ENCODE data around the gene RASGRF1. TPM values are rescaled to one million over a fixed set of nuclear protein-coding genes. Genes with fewer than 3 reads are reported as not detected.

RASGRF1 gene
- polyA plus RNA-seq, 1 donor from 2014 or later = 11.0 TPM

DNA sequence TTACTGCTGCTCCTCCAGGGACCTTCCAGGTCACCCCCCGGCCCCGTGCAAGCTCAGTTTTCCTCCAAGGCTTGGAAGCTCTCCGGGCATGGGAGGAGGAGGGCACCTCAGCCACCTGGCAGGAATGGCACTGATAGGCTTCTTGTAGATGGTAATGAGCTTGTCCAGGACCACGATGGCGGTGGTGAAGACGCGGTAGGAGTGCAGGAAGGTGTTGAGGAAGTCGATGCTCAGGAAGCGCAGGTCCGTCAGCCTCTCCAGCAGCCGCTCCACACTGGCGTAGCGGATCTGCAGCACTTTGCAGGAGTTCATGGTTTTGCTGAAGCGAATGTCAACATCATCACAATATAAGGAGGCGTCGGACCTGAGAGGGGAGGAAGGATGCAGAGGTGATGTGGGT, 84.5 kb downstream of the RASGRF1 start:
- no peak overlapping the region for H3K9ac ChIP-seq (ENCODE audit: low read length)
- H3K79me2 ChIP-seq (replicated peaks; ENCODE audit: insufficient read depth, low read length) = no peaks in the 10 kb centered on the region
- no peak overlapping the region for H3K4me3 ChIP-seq (ENCODE audit: low read length)
- H3F3A ChIP-seq (ENCODE audit: insufficient read depth, low read length, poor library complexity, severe bottlenecking) = no peaks in the 10 kb centered on the region
- H3K36me3 ChIP-seq (ENCODE audit: insufficient read depth, low read length) = no peaks in the 10 kb centered on the region
- H3K4me2 ChIP-seq (ENCODE audit: low read length) = no peak overlapping the region
- TF ChIP-seq MXI1 (conservative IDR thresholded peaks at IDR 0.05; ENCODE audit: poor library complexity, severe bottlenecking) = no peak
- no peak for TF ChIP-seq EZH2 (IDR thresholded peaks at IDR 0.05; ENCODE audit: borderline replicate concordance, insufficient read depth, low read length, poor library complexity, severe bottlenecking)
- TF ChIP-seq, protein P1, sequence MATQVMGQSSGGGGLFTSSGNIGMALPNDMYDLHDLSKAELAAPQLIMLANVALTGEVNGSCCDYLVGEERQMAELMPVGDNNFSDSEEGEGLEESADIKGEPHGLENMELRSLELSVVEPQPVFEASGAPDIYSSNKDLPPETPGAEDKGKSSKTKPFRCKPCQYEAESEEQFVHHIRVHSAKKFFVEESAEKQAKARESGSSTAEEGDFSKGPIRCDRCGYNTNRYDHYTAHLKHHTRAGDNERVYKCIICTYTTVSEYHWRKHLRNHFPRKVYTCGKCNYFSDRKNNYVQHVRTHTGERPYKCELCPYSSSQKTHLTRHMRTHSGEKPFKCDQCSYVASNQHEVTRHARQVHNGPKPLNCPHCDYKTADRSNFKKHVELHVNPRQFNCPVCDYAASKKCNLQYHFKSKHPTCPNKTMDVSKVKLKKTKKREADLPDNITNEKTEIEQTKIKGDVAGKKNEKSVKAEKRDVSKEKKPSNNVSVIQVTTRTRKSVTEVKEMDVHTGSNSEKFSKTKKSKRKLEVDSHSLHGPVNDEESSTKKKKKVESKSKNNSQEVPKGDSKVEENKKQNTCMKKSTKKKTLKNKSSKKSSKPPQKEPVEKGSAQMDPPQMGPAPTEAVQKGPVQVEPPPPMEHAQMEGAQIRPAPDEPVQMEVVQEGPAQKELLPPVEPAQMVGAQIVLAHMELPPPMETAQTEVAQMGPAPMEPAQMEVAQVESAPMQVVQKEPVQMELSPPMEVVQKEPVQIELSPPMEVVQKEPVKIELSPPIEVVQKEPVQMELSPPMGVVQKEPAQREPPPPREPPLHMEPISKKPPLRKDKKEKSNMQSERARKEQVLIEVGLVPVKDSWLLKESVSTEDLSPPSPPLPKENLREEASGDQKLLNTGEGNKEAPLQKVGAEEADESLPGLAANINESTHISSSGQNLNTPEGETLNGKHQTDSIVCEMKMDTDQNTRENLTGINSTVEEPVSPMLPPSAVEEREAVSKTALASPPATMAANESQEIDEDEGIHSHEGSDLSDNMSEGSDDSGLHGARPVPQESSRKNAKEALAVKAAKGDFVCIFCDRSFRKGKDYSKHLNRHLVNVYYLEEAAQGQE (IDR thresholded peaks at IDR 0.05; ENCODE audit: borderline replicate concordance) = no peak
- no peak for TF ChIP-seq SMC3 (conservative IDR thresholded peaks at IDR 0.05; ENCODE audit: poor library complexity)
- TF ChIP-seq POLR2AphosphoS5 (IDR thresholded peaks at IDR 0.05) = no peak
- TF ChIP-seq TAF1 (IDR thresholded peaks at IDR 0.05; ENCODE audit: low read depth) = no peak
- TF ChIP-seq RAD21 (conservative IDR thresholded peaks at IDR 0.05) = no peak
- TF ChIP-seq, protein P2, sequence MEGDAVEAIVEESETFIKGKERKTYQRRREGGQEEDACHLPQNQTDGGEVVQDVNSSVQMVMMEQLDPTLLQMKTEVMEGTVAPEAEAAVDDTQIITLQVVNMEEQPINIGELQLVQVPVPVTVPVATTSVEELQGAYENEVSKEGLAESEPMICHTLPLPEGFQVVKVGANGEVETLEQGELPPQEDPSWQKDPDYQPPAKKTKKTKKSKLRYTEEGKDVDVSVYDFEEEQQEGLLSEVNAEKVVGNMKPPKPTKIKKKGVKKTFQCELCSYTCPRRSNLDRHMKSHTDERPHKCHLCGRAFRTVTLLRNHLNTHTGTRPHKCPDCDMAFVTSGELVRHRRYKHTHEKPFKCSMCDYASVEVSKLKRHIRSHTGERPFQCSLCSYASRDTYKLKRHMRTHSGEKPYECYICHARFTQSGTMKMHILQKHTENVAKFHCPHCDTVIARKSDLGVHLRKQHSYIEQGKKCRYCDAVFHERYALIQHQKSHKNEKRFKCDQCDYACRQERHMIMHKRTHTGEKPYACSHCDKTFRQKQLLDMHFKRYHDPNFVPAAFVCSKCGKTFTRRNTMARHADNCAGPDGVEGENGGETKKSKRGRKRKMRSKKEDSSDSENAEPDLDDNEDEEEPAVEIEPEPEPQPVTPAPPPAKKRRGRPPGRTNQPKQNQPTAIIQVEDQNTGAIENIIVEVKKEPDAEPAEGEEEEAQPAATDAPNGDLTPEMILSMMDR (IDR thresholded peaks at IDR 0.05; ENCODE audit: poor library complexity, severe bottlenecking) = no peak
- no peak for TF ChIP-seq EP300 (conservative IDR thresholded peaks at IDR 0.05; ENCODE audit: poor library complexity, severe bottlenecking)
- no peak overlapping the region for H3K27ac ChIP-seq (ENCODE audit: low read length)
- no peak overlapping the region for H2AFZ ChIP-seq (ENCODE audit: low read depth, low read length)
- H3K9me2 ChIP-seq (ENCODE audit: insufficient read depth, low read length) = no peaks in the 10 kb centered on the region
- no peaks in the 10 kb centered on the region for H4K20me1 ChIP-seq (ENCODE audit: insufficient read depth)
- H3K9me3 ChIP-seq (ENCODE audit: low read length) = no peaks in the 10 kb centered on the region
- no peaks in the 10 kb centered on the region for H3K27me3 ChIP-seq (ENCODE audit: insufficient read depth, low read depth, low read length)

DNA sequence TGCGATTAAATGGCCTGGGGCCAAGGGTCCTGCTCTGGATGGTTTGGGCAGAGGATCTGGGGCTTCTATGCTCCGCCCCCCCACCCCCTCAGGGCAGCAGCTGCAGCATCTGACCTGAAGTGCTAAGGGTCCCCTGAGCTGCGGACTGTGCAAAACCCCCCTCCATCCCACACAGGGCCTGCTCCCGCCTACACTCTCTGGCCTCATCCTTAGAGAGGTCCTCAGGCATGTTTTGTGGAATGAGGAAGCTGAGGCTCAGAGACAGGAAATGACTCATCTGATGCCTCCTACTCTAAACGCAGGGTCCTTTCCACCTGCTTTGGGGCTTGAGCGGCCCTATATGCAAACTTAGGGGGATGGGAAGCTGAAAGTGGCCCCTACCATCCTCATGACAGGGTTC, 86.2 kb downstream of the RASGRF1 start:
- Histone ChIP-seq H3K9me3 (ENCODE audit: low read length) (no peaks in the 10 kb centered on the region), H3K27ac (ENCODE audit: low read length) (no peak overlapping the region), H3K4me3 (ENCODE audit: low read length) (no peak overlapping the region), H2AFZ (ENCODE audit: low read depth, low read length) (no peak overlapping the region), H3K4me2 (ENCODE audit: low read length) (no peak overlapping the region), H3K9ac (ENCODE audit: low read length) (no peak overlapping the region), H3K36me3 (ENCODE audit: insufficient read depth, low read length) (no peaks in the 10 kb centered on the region), H4K20me1 (ENCODE audit: insufficient read depth) (no peaks in the 10 kb centered on the region), H3K27me3 (ENCODE audit: insufficient read depth, low read depth, low read length) (no peaks in the 10 kb centered on the region), H3K9me2 (ENCODE audit: insufficient read depth, low read length) (no peaks in the 10 kb centered on the region), H3K79me2 (replicated peaks; ENCODE audit: insufficient read depth, low read length) (no peaks in the 10 kb centered on the region), H3F3A (ENCODE audit: insufficient read depth, low read length, poor library complexity, severe bottlenecking) (no peaks in the 10 kb centered on the region)
- TF ChIP-seq RAD21 (conservative IDR thresholded peaks at IDR 0.05) = no peak
- TF ChIP-seq MXI1 (conservative IDR thresholded peaks at IDR 0.05; ENCODE audit: poor library complexity, severe bottlenecking) = no peak
- no peak for TF ChIP-seq EZH2 (IDR thresholded peaks at IDR 0.05; ENCODE audit: borderline replicate concordance, insufficient read depth, low read length, poor library complexity, severe bottlenecking)
- TF ChIP-seq POLR2AphosphoS5 (IDR thresholded peaks at IDR 0.05) = no peak
- TF ChIP-seq TAF1 (IDR thresholded peaks at IDR 0.05; ENCODE audit: low read depth) = no peak
- TF ChIP-seq, protein P2 (IDR thresholded peaks at IDR 0.05; ENCODE audit: poor library complexity, severe bottlenecking) = no peak
- no peak for TF ChIP-seq SMC3 (conservative IDR thresholded peaks at IDR 0.05; ENCODE audit: poor library complexity)
- TF ChIP-seq, protein P1 (IDR thresholded peaks at IDR 0.05; ENCODE audit: borderline replicate concordance) = no peak
- no peak for TF ChIP-seq EP300 (conservative IDR thresholded peaks at IDR 0.05; ENCODE audit: poor library complexity, severe bottlenecking)

Data from neural cell (in vitro differentiated cells).